ENCODE results near the gene SSH2.

SSH2 gene

GRCh38 chr17:29753845-29754439 is 176.1 kb downstream of the SSH2 start:
- no peak for ATAC-seq
- TF ChIP-seq TSHZ2 (CRISPR knock-in tag; IDR thresholded peaks at IDR 0.05) (no peak), TOX (CRISPR knock-in tag; IDR thresholded peaks at IDR 0.05; ENCODE audit: borderline replicate concordance) (no peak), ZNF8 (CRISPR knock-in tag; IDR thresholded peaks at IDR 0.05) (no peak), POU6F1 (CRISPR knock-in tag; IDR thresholded peaks at IDR 0.05; ENCODE audit: borderline replicate concordance, low read depth) (no peak), PPARA (CRISPR knock-in tag; IDR thresholded peaks at IDR 0.05; ENCODE audit: borderline replicate concordance) (no peak), ZFP30 (CRISPR knock-in tag; IDR thresholded peaks at IDR 0.05) (no peak), CREB5 (CRISPR knock-in tag; IDR thresholded peaks at IDR 0.05; ENCODE audit: low read depth) (no peak), CSDC2 (CRISPR knock-in tag; IDR thresholded peaks at IDR 0.05) (no peak), TCF4 (CRISPR knock-in tag; IDR thresholded peaks at IDR 0.05; ENCODE audit: borderline replicate concordance) (no peak), ISL1 (CRISPR knock-in tag; IDR thresholded peaks at IDR 0.05) (no peak), BACH2 (CRISPR knock-in tag; IDR thresholded peaks at IDR 0.05; ENCODE audit: borderline replicate concordance) (no peak), PATZ1 (CRISPR knock-in tag; IDR thresholded peaks at IDR 0.05; ENCODE audit: borderline replicate concordance) (no peak), SNAI2 (CRISPR knock-in tag; IDR thresholded peaks at IDR 0.05) (no peak), GLIS3 (CRISPR knock-in tag; IDR thresholded peaks at IDR 0.05) (no peak), CSRNP3 (CRISPR knock-in tag; IDR thresholded peaks at IDR 0.05) (no peak), ESRRG (CRISPR knock-in tag; IDR thresholded peaks at IDR 0.05) (no peak), ARNTL (CRISPR knock-in tag; IDR thresholded peaks at IDR 0.05; ENCODE audit: borderline replicate concordance, low read depth) (no peak), ZNF70 (CRISPR knock-in tag; IDR thresholded peaks at IDR 0.05) (no peak)

GRCh38 chr17:29749045-29749825 is 180.8 kb downstream of the SSH2 start:
- TF ChIP-seq OSR1 (CRISPR knock-in tag; IDR thresholded peaks at IDR 0.05) (no peak), GLIS3 (CRISPR knock-in tag; IDR thresholded peaks at IDR 0.05) (no peak), ZNF565 (CRISPR knock-in tag; conservative IDR thresholded peaks at IDR 0.05; ENCODE audit: low read depth) (no peak), PATZ1 (CRISPR knock-in tag; IDR thresholded peaks at IDR 0.05; ENCODE audit: borderline replicate concordance) (no peak), ZFP3 (CRISPR knock-in tag; IDR thresholded peaks at IDR 0.05) (no peak), ZFP30 (CRISPR knock-in tag; IDR thresholded peaks at IDR 0.05) (no peak), CSDC2 (CRISPR knock-in tag; IDR thresholded peaks at IDR 0.05) (no peak), SNAI2 (CRISPR knock-in tag; IDR thresholded peaks at IDR 0.05) (no peak), ISL1 (CRISPR knock-in tag; IDR thresholded peaks at IDR 0.05) (no peak), ZC3H10 (CRISPR knock-in tag; IDR thresholded peaks at IDR 0.05) (no peak), BACH2 (CRISPR knock-in tag; IDR thresholded peaks at IDR 0.05; ENCODE audit: borderline replicate concordance) (no peak), ZNF8 (CRISPR knock-in tag; IDR thresholded peaks at IDR 0.05) (no peak), TCF4 (CRISPR knock-in tag; IDR thresholded peaks at IDR 0.05; ENCODE audit: borderline replicate concordance) (no peak), CREB5 (CRISPR knock-in tag; IDR thresholded peaks at IDR 0.05; ENCODE audit: low read depth) (no peak), ZNF70 (CRISPR knock-in tag; IDR thresholded peaks at IDR 0.05) (no peak), PPARA (CRISPR knock-in tag; IDR thresholded peaks at IDR 0.05; ENCODE audit: borderline replicate concordance) (no peak)
- no peak for ATAC-seq
